Measurements from ENCODE around the gene ZDHHC9.

Gene ZDHHC9

DNA sequence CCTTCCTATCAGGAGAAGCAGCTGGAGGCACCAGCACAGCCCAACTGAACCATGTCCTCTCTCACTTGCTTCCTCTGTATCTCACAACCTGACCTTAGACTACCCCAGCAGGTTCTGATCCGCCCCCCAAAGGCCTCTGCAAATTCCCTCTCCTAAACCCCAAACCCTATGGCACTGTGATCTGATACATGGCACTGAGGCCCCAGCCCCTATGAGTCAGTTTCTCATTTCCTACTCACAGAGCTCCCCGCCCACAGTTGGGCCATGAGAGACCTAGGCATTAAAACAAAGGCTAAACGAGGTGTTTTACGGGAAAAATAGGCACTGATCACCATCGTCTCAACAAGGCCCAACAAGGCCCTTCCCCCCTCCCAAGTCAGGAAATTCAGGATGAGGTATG lies 44.8 kb downstream of the ZDHHC9 start:
- DNase-seq (ENCODE audit: low spot score), result no peak
- TF ChIP-seq, protein P1, sequence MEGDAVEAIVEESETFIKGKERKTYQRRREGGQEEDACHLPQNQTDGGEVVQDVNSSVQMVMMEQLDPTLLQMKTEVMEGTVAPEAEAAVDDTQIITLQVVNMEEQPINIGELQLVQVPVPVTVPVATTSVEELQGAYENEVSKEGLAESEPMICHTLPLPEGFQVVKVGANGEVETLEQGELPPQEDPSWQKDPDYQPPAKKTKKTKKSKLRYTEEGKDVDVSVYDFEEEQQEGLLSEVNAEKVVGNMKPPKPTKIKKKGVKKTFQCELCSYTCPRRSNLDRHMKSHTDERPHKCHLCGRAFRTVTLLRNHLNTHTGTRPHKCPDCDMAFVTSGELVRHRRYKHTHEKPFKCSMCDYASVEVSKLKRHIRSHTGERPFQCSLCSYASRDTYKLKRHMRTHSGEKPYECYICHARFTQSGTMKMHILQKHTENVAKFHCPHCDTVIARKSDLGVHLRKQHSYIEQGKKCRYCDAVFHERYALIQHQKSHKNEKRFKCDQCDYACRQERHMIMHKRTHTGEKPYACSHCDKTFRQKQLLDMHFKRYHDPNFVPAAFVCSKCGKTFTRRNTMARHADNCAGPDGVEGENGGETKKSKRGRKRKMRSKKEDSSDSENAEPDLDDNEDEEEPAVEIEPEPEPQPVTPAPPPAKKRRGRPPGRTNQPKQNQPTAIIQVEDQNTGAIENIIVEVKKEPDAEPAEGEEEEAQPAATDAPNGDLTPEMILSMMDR (IDR thresholded peaks at IDR 0.05; ENCODE audit: extremely low read depth, missing control alignments), result no peak

DNA sequence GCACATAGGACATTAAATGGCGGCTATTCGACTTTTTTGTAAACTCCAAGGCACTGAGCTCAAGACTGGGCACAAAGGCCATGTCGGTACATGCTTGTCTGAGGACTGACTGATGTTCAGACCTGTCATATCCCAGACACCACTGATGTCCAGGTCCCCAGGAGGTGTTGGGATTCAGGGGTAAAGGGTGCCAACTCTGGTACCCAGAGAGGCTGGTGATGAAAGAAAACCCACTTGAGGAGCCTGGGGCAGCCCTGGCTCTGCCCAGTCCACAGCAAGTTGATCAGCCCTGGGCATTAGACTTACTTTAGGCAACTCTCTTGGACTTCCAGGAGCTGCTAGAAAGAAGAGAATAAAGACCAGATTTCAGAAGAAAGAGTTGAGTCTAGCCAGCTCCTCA lies 45.2 kb downstream of the ZDHHC9 start:
- TF ChIP-seq, protein P1 (IDR thresholded peaks at IDR 0.05; ENCODE audit: extremely low read depth, missing control alignments), result no peak

DNA sequence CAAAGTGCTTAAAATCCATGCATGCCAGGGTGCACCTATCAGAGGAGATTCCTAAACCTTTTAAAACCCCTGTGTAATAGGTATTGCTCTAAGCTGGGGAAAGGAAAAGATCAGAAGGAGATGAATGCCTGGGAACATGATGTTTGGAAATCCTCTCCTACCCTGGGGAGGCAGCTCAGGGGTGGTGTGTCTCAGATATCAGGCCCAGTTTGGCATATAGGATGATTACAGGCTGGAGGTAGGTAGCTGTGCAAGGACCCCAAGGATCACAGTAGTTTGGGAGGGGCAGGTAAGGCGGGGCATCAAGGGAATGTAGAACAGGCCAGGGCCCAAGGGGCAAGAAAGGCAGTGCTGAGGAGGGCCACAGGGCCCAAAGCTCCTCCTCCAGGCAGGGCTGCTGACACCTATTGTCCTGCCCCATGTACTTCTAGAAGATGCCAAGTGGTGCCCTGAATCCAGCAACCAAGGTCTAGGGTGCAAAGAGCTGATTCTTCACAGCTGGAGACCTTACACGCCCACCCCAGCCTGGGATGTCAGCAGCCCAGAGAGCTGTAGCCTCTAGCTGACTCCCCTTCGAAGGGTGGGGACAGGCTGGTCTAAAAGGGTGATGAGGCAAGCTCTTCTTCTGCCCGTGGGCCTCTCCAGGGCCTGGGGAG lies 46.3 kb downstream of the ZDHHC9 start:
- DNase-seq (ENCODE audit: low spot score), result no peak
- TF ChIP-seq, protein P1 (IDR thresholded peaks at IDR 0.05; ENCODE audit: extremely low read depth, missing control alignments), result no peak

More for the DNA sequence above, 45.2 kb downstream of the ZDHHC9 start:
- no peak for DNase-seq (ENCODE audit: low spot score)

DNA sequence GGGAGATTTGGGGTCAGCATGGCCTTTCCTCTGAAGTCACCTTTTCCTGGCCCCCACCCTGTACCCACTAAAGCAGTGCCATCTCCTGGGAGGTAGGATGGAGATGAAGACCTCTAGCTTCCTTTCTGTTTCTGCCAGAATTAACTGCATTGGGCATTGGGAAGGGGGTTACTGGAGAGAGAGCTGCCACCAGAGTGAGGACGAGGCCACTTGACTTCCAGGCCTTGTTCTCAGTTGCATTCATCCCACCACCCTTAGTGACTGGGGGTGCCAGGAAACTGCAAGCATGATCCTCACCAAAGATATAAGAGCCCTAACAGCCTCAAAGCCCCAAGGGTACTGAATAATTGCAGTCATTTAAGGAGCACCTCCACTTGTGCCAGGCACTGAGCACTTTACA lies 48.1 kb downstream of the ZDHHC9 start:
- DNase-seq (ENCODE audit: low spot score), result no peak
- TF ChIP-seq, protein P1 (IDR thresholded peaks at IDR 0.05; ENCODE audit: extremely low read depth, missing control alignments), result no peak

DNA sequence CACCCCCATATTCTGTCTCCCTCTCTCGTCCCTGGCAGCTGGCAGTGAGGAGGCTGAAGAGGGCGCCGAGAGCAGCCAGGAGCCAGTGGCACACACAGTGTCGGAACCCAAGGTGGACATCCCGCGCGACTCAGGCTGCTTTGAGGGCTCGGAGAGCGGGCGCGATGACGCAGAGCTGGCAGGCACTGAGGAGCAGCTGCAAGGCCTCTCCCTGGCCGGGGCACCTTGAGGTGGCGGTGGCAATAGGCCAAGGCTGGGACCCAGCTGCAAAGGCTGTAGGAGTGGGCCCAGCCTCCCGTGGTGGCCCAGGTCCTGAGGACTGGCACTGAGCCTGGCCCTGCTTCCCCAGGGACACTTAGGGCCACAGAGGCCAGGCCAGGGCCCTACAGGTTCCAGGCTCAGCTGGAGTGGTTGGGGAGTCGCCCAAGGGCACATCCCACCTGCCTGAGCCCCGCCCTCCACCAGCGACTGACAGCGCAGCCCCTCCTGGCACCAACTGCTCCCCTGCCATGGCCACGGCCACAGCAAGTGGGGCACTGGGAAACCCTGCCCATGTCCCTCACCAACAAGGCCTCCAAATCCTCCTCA lies 50.0 kb downstream of the ZDHHC9 start:
- TF ChIP-seq, protein P1 (IDR thresholded peaks at IDR 0.05; ENCODE audit: extremely low read depth, missing control alignments), result no peak
- no peak for DNase-seq (ENCODE audit: low spot score)

DNA sequence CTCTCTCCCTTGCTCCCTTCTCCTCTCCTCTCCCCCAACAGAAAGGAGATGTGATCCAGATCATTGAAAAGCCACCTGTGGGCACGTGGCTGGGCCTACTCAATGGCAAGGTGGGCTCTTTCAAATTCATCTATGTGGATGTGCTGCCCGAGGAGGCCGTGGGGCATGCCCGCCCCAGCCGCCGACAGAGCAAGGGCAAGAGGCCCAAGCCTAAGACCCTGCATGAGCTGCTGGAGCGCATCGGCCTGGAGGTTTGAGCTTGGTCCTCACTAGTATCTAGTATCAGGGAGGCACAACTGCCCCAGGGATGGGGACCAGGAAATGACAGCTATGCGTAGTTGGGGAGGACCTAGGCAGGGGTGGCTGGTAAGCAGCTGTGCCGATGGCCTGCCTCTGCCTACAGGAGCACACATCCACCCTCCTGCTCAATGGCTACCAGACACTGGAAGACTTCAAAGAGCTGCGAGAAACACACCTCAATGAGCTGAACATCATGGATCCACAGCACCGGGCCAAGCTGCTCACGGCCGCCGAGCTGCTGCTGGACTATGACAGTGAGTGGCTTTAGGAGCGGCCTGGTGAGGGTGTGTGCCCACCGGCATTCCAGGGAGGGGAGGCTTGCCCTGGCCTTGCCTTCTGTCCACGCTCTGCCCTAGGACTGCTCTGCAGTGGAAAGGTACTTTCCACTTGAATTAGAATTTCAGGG lies 50.9 kb downstream of the ZDHHC9 start:
- no peak for DNase-seq (ENCODE audit: low spot score)
- TF ChIP-seq, protein P1 (IDR thresholded peaks at IDR 0.05; ENCODE audit: extremely low read depth, missing control alignments), result no peak

DNA sequence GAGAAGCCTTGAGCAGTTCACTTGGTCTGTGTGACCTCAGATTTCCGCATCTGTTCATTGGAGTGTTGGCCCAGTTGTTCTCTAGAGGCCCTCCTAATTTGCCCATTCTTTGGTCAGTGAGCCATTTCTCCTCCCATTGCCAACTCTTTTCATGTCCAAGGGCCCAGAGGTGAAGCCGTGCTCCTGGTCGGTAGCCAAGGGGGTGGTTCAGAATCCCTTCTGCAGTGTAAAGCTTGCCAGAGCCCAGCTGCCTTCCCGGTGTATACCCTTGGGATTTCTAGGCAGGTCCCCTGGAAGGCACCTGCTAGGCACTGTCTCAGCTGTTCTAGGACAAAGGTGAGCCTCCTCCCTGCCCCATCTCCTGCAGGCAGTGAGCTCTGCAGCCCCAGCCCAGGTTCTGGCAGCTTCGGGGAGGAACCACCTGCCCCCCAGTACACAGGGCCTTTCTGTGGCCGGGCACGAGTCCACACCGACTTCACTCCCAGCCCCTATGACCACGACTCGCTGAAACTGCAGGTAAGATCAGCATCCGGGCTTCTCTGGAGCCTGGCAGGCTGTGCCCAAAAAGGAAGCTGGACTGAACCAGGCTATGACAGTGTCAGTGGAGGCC lies 51.6 kb downstream of the ZDHHC9 start:
- TF ChIP-seq, protein P1 (IDR thresholded peaks at IDR 0.05; ENCODE audit: extremely low read depth, missing control alignments), result no peak
- DNase-seq (ENCODE audit: low spot score), result no peak

Measured in GM20000 (cell line).